GM11168 (cell line): ENCODE results near the gene BTBD2.
"Not testable (repeated sequence)": the region's sequence is repeated elsewhere in the genome, so short reads cannot be mapped to it uniquely, and the experiment has no call there.

ENCODE experiments used
- in situ Hi-C: fragments of 300-500 bp; cut with MboI; formaldehyde crosslinking; loops from one replicate; pipeline ENCODE4 v1.12.0; 2022; ENCODE audit warnings: low sequenced_read_pairs; ENCODE audit not compliant: unreplicated experiment

The BTBD2 gene

DNA sequence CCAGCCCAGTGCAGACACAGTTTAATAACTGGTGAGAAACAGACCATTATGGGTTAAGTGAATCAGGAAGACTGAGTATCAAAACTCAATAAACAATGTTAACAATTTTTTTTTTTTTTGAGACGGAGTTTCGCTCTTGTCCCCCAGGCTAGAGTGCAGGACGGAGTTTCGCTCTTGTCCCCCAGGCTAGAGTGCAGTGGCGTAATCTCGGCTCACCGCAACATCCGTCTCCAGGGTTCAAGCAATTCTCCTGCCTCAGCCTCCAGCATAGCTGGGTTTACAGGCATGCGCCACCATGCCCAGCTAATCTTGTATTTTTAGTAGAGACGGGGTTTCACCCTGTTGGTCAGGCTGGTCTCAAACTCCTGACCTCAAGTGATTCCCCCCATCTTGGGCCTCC is 27.1 kb downstream of the BTBD2 start:
- in situ Hi-C loops = not testable (repeated sequence)

DNA sequence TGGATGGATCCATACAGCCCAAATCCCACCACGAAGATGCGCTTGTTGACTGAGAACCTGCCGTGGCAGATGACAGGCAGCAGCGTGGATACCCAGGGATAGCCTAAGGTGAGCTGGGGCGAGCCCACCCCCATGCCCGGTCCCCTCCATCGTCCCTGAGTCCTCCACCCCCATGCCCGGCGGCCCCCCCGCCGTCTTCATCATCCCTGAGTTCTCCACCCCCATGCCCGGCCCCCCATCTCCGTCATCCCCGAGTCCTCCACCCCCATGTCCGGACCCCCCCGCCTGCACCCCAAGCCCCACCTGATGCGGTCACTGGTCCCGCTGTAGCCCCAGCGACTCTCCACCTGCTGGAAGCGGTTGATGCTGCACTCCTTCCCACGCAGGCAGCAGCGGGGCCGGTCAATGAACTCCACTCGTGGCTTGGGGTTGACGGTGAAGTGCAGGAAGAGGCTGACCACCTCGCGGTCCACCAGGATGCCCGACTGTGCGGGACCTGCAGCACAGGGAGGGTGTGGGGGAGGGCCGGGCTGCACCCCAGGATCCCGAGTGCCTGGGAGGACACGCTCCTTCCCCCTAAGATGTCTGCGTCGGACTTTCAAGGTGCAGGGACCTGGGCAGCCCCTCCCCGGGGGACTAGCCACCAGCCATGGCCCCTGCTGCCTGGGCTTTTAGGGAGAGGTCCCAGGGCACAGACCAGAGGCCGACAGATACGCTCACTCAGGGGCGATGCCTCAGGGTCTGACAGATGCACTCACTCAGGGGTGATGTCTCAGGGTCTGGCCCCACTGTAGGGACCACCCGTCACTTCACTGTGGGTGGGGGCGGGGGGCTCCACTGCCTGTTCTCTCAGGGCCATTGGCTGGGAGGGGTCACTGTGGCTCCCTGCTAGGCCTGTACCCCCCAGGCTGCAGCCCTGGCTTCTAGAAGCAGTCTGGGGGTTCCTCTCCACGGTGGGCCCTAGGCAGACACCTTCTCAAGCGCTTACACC is 28.0 kb downstream of the BTBD2 start:
- in situ Hi-C loops = no loop called here

DNA sequence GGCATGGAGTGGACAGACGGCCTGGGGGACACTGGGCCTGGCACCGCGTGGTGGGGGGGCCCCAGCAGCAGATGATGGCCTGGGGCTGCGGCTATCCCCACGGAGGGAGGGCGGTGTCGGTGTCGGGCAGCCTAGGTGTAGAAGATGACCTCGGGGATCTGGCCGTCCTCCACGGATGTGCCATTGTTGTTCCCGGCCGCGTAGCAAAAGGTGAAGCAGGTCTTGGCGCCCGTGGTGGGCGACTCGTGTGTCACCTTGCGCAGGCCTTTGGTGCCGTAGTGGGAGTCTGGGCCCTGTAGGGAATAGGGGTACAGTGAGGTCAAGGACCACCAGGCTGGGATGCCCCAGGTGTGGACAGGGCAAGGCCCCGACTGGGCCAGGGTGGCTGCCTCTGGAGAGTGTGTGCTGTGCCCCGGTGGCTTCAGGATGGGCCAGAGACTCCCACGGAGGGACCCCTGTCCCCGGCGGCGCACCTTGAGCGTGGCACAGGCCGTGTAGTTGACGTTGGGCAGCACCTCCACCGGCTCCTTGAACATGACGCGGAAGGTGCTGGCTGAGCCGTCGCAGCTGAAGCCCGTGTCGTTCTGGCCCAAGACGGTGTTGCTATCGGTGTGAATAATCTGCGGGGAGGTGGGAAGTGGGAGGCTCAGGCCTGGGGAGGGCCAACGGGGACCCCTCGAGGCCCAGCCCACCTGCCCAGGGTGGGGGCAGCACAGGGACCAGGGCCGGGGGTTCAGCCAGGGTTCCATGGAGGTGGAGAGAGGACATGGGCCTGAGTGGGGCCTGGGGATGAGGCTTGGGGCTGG is 29.0 kb downstream of the BTBD2 start:
- in situ Hi-C loops = no loop called here

DNA sequence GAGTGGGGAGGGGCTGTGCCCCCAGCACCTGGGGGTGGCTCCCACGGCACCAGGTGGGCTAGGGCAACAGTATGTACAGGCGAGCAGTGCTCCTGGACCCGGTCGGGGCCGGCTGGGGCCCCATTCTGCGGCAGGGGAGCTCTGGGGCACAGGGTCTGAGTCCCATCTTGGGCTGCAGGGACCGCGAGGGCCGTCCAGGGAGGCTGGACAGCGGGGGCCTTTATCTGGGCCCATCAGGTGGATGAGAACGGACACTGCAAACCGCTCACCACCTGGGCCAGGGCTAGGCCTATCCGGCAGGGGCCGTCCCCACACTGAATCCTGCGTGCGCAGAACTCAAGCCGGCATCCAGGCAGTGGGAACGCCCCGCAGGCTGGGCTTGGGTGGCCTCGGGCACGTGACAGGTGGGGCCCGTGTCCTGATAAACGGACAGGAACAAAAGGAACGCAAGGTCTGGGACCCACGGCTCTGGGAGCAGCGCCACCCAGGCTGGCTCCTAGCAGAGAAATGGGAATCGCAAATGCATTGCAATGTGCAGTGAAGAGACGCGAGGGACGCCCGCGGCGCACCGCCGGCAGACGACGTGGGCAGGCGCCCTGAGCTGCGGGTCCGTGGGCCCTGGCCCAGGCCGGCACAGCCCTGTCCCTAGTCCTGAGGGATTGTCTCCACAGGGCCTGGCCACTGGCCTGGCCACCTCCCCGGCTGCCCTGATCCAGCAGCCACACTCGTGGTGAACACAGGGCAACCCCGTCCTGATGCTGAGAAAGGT is 29.7 kb downstream of the BTBD2 start:
- in situ Hi-C loops = no loop called here

DNA sequence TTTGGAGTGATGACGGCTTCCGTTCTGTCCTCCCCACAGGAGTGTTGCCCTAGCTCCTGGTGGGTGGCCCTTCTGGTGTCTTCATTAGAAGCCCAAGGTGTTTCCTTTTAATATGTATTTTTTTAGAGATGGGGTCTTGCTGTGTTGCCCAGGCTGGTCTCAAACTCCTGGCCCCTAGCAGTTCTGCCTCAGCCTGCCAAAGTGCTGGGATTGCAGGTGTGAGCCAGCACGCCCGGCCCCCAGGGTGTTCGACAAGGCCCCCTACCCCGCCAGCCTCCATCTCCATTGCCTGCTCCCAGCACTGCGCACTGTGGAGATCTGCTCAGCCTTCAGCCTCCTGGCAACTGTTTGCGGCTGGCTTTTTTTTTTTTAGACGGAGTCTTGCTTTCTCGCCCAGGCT is 31.2 kb downstream of the BTBD2 start:
- in situ Hi-C loops = no loop called here

DNA sequence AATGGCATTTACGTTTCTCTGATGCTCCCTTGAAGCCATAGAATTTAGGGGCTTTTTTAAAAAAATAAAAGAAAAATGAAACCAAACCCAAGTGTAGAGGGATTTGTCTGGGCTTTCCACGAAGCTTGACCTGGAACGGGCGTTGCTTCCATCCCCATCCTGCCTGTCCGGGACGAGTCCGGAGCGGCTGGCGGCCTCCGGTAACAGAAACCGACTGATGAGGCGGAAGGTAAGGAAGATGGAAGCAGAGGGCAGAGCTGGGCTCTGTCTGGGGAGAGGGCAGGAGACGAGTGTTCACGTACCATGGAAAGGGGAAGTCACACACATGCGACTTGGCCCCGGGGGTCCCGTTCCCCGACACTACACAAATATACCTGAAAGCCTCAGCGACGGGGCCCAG is 34.3 kb downstream of the BTBD2 start:
- in situ Hi-C loops = no loop called here

DNA sequence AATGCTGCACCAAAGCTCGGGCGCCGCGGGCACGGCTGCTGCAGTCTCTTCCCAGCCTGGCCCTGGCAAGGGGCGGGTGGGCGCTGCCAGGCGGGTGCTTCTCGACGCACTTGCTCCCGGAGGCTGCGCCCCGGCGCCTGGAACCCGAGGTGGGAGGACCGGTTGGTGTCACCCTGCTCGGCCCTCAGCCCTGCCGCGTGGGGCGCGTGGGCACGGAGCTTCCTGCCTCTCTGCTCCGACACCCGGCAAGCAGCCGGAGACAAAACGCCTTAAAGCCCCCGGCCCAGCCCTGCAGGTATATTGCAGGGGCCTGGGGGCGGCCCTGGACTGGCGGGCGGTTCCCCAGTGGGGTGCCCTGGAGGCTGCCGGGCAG is 34.7 kb downstream of the BTBD2 start:
- in situ Hi-C loops = no loop called here

DNA sequence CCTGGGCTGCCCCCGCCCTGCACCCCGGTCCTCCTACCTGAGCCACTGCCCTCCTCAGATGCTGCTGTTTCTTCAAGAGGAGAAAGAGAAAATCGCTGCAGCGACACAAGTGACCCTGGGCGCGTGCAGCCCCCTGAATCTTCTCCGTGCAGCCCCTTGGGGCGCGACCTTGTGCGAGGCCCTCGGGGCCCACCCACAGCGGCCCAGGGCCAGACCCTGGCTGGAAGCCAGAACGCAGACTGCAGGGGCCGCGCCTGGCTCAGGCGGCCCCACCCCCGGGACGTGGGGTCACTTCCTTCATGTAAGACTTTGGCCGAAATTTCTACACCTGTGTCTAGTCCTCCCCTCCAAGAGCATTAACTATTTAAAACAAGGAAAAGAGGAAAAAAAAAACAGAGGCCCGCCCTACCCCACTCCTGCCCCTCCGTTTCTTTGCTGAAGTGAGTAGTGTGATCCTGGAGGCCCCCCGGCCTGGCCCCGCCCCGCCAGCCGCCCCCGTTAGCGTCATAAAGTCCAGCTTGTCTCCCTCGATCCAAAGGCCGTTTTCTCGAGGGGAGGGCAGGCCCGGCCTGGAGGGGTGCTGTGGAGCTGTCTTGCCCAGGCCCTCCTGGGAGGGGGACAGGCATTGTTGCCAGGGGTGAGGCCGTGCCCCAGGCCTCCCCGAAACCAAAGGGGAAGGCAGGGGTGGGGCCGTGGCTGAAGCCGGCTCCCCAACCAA is 35.3 kb downstream of the BTBD2 start:
- in situ Hi-C loops = no loop called here

DNA sequence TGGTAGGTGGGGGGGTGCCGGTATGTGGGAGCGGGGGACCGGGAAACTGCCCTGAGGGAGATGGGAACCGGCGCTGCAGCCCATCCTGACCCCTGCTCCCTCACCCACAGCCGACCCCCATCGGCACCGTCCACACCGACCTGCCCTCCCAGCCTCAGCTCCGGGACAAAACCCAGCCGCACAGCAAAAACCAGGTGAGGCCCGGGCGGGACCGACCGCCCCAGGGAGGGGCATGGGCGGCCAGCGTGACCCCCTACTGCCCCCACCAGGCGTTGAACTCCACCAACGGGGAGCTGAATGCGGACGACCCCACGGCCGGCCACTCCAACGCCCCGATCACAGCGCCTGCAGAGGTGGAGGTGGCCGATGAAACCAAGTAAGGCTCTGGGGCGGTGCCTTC is 35.9 kb downstream of the BTBD2 start:
- in situ Hi-C loops = no loop called here

DNA sequence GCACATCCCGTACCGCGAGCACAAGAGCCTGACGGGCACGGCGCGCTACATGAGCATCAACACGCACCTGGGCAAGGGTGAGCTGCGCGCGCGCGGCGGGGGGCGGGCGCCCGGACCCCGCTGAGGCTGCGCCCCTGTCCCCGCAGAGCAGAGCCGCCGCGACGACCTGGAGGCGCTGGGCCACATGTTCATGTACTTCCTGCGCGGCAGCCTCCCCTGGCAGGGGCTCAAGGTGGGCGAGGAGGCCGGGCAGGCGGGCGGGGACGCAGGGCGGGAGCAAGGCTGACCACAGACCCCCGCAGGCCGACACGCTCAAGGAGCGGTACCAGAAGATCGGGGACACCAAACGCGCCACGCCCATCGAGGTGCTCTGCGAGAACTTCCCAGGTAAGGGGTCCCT is 36.5 kb downstream of the BTBD2 start:
- in situ Hi-C loops = no loop called here

DNA sequence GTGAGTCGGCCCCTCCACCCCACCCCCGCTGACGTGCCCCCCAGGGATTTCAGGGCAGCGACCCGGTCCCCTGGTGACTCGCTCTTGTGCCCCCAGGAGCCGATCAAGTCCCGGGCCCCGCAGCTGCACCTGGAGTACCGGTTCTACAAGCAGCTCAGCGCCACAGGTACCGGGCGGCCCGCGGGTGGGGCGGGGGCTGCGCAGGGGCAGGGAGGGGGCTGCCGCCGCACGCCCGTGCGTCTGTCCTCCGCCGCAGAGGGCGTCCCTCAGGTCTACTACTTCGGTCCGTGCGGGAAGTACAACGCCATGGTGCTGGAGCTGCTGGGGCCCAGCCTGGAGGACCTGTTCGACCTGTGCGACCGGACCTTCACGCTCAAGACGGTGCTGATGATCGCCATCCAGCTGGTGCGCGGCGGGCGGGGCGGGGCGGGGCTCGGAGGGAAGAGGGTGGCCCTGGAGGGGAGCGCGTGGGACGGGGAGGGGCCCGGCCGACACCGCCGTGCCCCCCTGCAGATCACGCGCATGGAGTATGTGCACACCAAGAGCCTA is 37.1 kb downstream of the BTBD2 start:
- in situ Hi-C loops = no loop called here

DNA sequence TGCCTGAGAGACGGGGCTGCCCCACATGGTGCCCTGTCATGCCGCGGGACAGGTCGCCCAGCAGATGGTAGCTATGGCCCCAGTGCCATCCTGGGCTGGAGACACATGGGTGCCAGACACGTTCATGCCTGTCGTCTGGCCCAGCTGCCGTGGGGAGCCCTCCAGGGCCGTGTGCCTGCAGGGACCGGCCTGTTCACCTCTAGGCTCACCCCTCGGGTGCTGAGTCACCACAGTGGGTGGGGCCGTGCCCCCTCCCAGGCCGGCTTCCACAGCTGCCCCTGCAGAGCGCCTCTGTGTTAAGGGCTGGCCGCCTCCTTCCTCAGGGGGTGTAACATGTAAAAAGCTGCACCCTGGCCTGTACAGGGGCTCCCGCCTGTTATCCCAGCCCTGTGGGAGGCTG is 38.4 kb downstream of the BTBD2 start:
- in situ Hi-C loops = no loop called here

DNA sequence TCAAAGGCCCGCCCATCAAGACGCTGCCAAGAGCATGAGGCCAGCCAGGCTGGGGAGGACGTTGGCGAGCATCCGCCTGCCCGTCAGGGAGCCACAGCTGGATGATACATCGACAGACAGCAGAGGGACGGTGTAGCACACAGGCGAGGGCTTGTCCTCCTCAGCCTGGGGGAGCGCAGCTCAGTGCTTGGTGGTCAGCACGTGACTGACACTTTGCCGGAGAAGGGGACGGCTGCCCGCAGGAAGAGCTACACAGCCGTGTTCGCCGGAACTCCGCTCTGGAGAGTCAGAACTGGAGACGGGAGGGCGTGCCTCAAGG is 40.4 kb downstream of the BTBD2 start:
- in situ Hi-C loops = no loop called here

DNA sequence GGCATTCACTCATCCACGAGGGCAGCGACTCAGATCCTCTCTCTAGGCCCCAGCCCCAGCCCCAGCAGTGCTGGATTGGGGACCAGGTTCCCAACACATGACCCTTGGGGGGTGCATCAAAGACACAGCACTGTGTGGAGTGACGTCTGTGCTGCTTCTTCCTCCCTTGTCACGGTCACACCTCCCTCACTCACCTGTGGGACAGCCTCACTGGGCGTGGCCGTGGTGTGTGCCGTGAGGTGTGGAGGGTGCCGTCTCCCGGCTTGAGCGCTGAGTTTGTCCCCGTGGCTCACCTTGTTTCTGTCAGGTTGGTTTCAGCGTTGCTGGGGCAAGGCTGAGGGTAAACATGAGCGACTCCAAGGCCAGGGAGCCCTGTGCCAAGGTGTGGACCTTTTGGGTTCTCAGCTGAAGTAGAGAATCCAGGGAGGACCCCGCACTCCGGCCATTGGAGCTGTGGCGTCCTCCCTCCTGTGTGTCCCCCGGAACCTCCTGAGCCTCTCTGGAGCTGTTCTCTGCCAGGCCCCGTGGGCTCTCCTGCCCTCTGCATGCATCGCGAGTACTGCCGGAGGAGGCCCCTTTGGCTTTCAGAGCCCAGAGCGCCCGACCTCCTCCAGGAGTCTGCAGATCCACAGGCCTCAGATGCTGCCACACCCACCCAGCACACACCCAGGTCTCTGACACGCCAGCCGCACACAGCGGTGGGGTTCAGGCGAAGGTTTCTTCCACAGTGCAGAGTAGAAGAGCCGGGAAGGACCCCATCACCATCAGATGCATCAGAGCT is 40.9 kb downstream of the BTBD2 start:
- in situ Hi-C loops = no loop called here

DNA sequence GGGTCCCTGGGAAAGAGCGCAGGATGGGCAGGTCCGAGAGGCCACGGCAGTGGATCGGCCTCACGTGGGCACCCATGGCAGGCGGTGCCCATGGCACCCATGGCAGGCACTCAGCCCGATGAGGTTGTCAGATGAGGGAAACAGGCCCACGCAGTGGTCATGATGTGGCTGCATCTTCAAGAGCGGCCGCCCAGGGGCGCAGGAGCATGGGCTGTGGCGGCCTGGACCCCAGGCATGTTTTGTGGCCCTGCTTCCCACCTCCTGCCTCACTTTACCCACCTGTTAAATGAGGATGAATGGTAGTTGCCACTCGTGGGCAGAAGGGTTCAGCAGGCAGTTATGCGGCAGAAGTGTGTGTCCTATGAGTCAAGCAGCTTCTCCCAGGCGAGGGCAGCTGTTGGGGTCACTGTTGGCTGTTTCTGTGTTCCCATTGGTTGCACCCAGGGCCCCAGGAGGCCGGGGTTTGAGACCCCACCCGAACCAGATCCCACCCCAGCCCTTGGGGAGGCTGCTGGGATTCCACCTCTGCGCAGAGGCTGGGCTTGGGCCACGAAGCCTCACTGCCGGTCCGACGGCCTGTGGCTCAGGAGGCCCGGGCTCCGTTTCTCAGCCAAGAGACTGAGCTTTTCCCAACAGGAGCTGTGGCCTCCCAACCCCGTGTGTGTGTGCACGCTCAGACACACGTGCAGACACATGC is 44.6 kb downstream of the BTBD2 start:
- in situ Hi-C loops = no loop called here

DNA sequence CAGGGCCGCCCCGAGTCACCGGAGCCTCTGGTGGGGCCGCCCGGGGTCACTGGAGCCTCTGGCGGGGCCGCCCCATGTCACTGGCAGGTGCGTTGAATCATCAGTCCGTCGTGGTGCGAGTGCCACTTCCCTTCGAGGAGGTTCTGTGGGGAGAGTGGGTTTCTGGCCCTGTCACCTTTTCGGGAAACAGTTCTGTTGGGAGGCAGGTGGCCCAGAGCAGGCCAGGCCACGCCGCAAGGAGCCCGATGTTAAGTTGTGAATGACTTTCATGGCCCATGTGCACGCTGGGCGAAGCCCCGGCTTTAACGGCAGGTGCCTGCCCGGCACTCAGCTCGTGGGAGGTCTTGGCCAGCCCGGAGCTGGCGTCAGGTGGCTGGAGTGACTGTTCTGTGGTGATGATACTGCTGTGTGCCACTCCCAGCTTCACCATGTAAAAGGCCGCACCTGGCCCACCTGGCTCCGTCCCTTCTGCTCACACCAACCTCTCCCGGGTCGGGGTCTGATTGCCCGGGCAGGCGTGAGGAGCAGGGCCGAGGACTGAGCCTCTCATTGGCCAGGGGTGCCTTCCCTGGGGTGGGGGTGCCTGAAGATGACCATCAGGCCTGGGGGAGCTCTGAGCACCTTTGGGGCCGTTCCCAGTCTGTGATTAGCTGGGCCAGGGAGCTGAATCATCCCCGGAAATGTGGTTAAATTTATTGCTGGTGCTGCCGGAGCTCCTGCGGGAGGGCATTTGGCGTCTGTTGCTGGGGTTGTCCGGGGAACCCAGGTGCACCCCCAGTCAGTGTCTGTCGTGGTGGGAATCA is 45.3 kb downstream of the BTBD2 start:
- in situ Hi-C loops = no loop called here

DNA sequence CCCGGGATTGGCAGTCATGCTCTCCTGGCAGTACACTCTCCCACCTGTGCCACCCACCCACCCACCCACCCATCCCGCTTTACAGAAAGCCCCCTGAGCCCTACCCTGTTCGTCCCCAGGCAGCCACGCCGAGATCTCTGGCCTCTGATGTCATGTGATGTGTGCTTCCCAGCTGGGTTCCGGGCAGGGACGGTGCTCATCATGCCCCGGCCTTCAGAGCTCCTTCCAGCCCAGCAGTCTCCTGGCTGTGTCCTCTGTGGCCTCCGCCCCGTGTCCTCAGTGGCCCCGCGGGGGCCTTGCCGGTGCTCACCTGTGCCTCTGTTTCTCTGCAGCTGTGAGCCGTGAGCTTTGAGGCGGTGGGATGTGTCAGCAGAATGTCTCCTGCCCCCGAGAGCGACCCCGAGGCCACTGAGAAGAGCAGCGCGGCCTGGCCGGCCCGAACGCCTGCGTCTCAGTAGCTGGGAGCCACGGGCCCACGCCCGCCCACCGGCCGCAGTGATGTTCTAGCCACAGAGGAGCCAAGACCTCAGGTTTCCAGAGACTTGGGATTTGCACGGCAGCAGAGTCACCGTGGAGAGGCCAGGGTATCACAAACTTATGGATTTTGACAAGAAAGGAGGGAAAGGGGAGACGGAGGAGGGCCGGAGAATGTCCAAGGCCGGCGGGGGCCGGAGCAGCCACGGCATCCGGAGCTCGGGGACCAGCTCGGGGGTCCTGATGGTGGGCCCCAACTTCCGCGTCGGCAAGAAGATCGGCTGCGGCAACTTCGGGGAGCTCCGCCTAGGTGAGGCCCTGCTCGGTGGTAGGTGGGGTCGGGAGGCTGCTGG is 46.1 kb downstream of the BTBD2 start:
- in situ Hi-C loops = no loop called here
